AG09319 (cell line): ENCODE data around the gene CCDC194.

Source experiments
- DNase-seq: peaks from one replicate; pipeline ENCODE4 v3.0.0-alpha.2; 2010; ENCODE audit warnings: low read depth; ENCODE audit errors: extremely low read depth
- TF ChIP-seq, protein P1 (sequence below): IDR thresholded peaks from 2 replicates; pipeline ENCODE4 v1.5.1; 2011; ENCODE audit warnings: low read depth, mild to moderate bottlenecking, inconsistent platforms, low read length, moderate library complexity

The CCDC194 gene, protein sequence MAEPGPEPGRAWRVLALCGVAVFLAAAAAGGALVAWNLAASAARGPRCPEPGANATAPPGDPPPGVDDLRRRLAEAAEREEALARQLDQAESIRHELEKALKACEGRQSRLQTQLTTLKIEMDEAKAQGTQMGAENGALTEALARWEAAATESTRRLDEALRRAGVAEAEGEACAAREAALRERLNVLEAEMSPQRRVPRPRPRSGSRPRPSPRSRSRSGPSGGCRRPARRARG

DNA sequence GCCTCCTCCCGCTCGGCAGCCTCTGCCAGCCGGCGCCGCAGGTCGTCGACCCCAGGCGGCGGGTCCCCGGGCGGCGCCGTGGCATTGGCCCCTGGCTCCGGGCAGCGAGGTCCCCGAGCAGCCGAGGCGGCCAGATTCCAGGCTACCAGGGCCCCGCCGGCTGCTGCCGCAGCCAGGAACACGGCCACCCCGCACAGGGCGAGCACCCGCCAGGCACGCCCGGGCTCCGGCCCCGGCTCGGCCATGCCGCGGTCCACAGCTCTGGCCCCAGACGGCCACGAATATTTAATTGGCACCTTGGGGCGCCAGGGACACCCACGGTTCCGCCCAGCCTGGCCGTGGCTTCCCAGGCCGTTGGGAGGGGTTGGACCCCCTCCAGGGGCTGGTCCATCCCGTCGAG lies at the start of gene CCDC194:
TSS of gene CCDC194 (minus strand) at position 283 of the 400 bp plus-strand sequence. CDS start at position 245, 38 bp downstream.
- TF ChIP-seq, protein P1, sequence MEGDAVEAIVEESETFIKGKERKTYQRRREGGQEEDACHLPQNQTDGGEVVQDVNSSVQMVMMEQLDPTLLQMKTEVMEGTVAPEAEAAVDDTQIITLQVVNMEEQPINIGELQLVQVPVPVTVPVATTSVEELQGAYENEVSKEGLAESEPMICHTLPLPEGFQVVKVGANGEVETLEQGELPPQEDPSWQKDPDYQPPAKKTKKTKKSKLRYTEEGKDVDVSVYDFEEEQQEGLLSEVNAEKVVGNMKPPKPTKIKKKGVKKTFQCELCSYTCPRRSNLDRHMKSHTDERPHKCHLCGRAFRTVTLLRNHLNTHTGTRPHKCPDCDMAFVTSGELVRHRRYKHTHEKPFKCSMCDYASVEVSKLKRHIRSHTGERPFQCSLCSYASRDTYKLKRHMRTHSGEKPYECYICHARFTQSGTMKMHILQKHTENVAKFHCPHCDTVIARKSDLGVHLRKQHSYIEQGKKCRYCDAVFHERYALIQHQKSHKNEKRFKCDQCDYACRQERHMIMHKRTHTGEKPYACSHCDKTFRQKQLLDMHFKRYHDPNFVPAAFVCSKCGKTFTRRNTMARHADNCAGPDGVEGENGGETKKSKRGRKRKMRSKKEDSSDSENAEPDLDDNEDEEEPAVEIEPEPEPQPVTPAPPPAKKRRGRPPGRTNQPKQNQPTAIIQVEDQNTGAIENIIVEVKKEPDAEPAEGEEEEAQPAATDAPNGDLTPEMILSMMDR = no peak
- DNase-seq = no peak

GRCh38 chr19:17441241-17442021 lies 47.4 kb upstream of the CCDC194 start:
- no peak for DNase-seq
- TF ChIP-seq, protein P1 = peak; percentile 31

GRCh38 chr19:17436874-17437267 lies 42.9 kb upstream of the CCDC194 start:
- DNase-seq = no peak
- TF ChIP-seq, protein P1 = no peak

DNA sequence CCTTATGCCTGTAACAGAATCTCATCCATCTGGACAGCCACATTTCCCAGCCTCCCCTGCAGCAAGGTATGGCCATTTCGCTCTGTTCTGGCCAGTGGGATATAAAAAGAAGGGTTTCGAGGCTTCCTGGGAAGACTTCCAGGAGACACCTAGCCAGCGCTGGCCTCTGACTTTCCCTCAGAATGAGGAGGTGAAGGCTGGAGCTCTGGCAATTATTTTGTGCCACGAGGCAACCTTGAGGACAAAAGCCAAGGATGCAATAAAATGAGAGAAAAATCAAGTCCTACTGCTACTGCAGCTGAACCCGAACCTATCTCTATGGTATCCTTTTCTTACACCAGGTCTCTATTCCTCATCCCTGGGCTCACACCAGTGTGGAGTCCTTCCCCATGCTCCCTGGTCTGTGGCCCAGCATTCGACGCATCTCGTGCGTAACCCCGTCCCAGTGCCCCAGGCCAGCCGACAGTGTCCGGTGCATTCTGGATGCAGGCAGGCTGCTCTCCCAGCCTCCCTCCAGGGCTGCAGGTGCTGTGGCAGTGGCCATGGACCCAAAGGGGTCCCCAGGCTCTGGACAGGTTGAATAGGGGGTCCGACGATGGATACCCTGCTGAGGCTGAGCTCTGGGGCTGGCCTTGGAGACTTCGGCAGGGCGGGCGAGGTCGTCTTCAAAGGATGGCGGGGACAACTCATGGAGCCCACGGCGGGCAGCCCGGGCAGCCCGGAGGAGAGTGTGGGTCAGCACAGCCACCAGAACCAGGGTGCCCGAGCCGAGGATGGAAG lies 42.3 kb upstream of the CCDC194 start:
- DNase-seq = no peak
- TF ChIP-seq, protein P1 = no peak

DNA sequence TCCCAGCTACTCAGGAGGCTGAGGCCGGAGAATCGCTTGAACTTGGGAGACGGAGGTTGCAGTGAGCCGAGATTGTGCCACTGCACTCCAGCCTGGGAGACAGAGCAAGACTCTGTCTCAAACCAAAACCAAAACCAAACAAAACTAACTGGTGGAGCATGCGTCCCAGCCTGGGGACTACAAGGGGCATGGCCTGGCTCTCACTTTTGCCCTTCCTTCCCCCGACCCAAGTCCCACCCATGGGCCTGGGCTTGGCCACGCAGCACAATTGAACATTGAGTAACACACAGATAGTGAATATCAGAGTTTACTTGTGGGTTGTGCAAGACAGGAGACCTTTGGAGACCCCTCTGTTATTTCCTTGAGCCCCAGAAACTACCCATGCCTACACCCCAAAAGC lies 41.2 kb upstream of the CCDC194 start:
- DNase-seq = no peak
- TF ChIP-seq, protein P1 = no peak

GRCh38 chr19:17431417-17431816 lies 37.4 kb upstream of the CCDC194 start:
- TF ChIP-seq, protein P1 = no peak
- DNase-seq = no peak
